PC-3 (cell line): ENCODE measurements around the gene ZNF407.

Source experiments
- CTCF ChIP-seq: fragments of 300-600 bp; sonication (generic); conservative IDR thresholded peaks from 2 replicates; pipeline ENCODE4 v1.5.1; 2017; ENCODE audit warnings: antibody characterized with exemption, low read depth, mild to moderate bottlenecking, low read length
- EZH2 ChIP-seq: fragments of 300-600 bp; sonication (generic); IDR thresholded peaks from one replicate; pipeline ENCODE4 v1.6.1; 2017; ENCODE audit warnings: antibody characterized with exemption, mild to moderate bottlenecking, low read length; ENCODE audit not compliant: unreplicated experiment

GRCh38 chr18:74773171-74773624 lies 175.5 kb downstream of the ZNF407 start:
- TF ChIP-seq CTCF (no peak), EZH2 (no peak)
